Activated CD4-positive, alpha-beta T cell treated with anti-CD3 and anti-CD28 coated beads, Interleukin-10, Interleukin-2, amounts not matched to agents 100 ng/mL and 50 ng/mL, durations not matched to agents 16 hours and 8 hours (primary cell): Measurements from ENCODE around the gene KCNMB1.

Source experiments
- DNase-seq: peaks from one replicate; pipeline ENCODE4 v3.0.0-alpha.2; 2020

The KCNMB1 gene

GRCh38 chr5:170388818-170389549, at the start of gene KCNMB1:
KCNMB1 (minus strand) TSS chr5:170389367; CDS start chr5:170385447, 3,920 bp downstream.
- no peak for DNase-seq

- no peak for DNase-seq
These were observed 49.4 kb upstream of the KCNMB1 start for GRCh38 chr5:170438581-170438980.

- DNase-seq: no peak
These were observed 48.6 kb upstream of the KCNMB1 start for GRCh38 chr5:170437621-170438375.

- DNase-seq: no peak
These were observed 47.2 kb upstream of the KCNMB1 start for GRCh38 chr5:170436335-170436734.

- peak; percentile 62 for DNase-seq
These were observed 45.9 kb upstream of the KCNMB1 start for GRCh38 chr5:170434966-170435605.

- no peak for DNase-seq
These were observed 43.5 kb upstream of the KCNMB1 start for GRCh38 chr5:170432669-170433068.

GRCh38 chr5:170431571-170431970, 42.4 kb upstream of the KCNMB1 start:
- no peak for DNase-seq

- DNase-seq: no peak
These were observed 41.8 kb upstream of the KCNMB1 start for GRCh38 chr5:170430866-170431437.

GRCh38 chr5:170430256-170430655, 41.1 kb upstream of the KCNMB1 start:
- DNase-seq: no peak

- DNase-seq: no peak
These were observed 39.8 kb upstream of the KCNMB1 start for GRCh38 chr5:170429014-170429413.

GRCh38 chr5:170427672-170428236, 38.6 kb upstream of the KCNMB1 start:
- DNase-seq: no peak

GRCh38 chr5:170426786-170427185, 37.6 kb upstream of the KCNMB1 start:
- DNase-seq: no peak

GRCh38 chr5:170426149-170426767, 37.1 kb upstream of the KCNMB1 start:
- DNase-seq: peak; percentile 35

GRCh38 chr5:170425731-170426130, 36.6 kb upstream of the KCNMB1 start:
- no peak for DNase-seq

- no peak for DNase-seq
These were observed 35.5 kb upstream of the KCNMB1 start for GRCh38 chr5:170424629-170425028.

- no peak for DNase-seq
These were observed 34.5 kb upstream of the KCNMB1 start for GRCh38 chr5:170423692-170424091.

GRCh38 chr5:170421826-170422225, 32.7 kb upstream of the KCNMB1 start:
- DNase-seq: no peak

- peak; percentile 66 for DNase-seq
These were observed 31.7 kb upstream of the KCNMB1 start for GRCh38 chr5:170420806-170421412.

- no peak for DNase-seq
These were observed 30.5 kb upstream of the KCNMB1 start for GRCh38 chr5:170419643-170420042.

GRCh38 chr5:170418736-170419135, 29.6 kb upstream of the KCNMB1 start:
- no peak for DNase-seq

GRCh38 chr5:170416526-170416925, 27.4 kb upstream of the KCNMB1 start:
- no peak for DNase-seq

- no peak for DNase-seq
These were observed 25.6 kb upstream of the KCNMB1 start for GRCh38 chr5:170414786-170415185.
